Lower lobe of right lung (tissue), 2 donors: ENCODE data around the gene KRTAP3-1. TPM values are rescaled to one million over a fixed set of nuclear protein-coding genes. Genes with fewer than 3 reads are reported as not detected.
A peak's percentile ranks its signal among the peaks of the same experiment; 100 is the strongest.

Experiments used
- ATAC-seq, 2 donors: fragments of 200-7000 bp; cut with Tn5 transposase; one replicate each; pipeline ENCODE4 v1.9.1; 2020 to 2022; ENCODE audit warnings: mild to moderate bottlenecking in 2 of 2, moderate library complexity in 2 of 2
- DNase-seq: peaks from one replicate; pipeline ENCODE4 v3.0.0-alpha.2; 2020
- H3K27ac ChIP-seq: fragments of 200-600 bp; one replicate; pipeline ENCODE4 v1.8.0; 2022
- H3K27me3 ChIP-seq: fragments of 200-600 bp; one replicate; pipeline ENCODE4 v1.8.0; 2022; ENCODE audit warnings: low read depth
- H3K36me3 ChIP-seq: fragments of 200-600 bp; one replicate; pipeline ENCODE4 v1.8.0; 2022; ENCODE audit warnings: mild to moderate bottlenecking
- H3K4me1 ChIP-seq: fragments of 200-600 bp; one replicate; pipeline ENCODE4 v1.8.0; 2022
- H3K4me3 ChIP-seq: fragments of 200-600 bp; one replicate; pipeline ENCODE4 v1.8.0; 2022; ENCODE audit warnings: mild to moderate bottlenecking
- H3K9me3 ChIP-seq: fragments of 200-600 bp; one replicate; pipeline ENCODE4 v1.8.0; 2022
- CTCF ChIP-seq: fragments of 200-600 bp; IDR thresholded peaks from one replicate; pipeline ENCODE4 v1.8.0; 2022; ENCODE audit warnings: antibody characterized with exemption, mild to moderate bottlenecking
- intact Hi-C: fragments of 100-400 bp; cut with DNase I; formaldehyde crosslinking; loops from one replicate; pipeline ENCODE4 v1.11.0; 2022
- total RNA-seq: library from RNA; stranded (reverse); fragmentation: NEBNext Ultra II Directional; extraction: Animal tissue kit (Norgen Biotek cat#: 25700); gene quantifications from one replicate; pipeline ENCODE4 v1.2.1, GENCODE V29; 2021
- donor health status: DM: no; HTN: yes; CAD: no; lungs with severe emphysema.

Gene KRTAP3-1
- total RNA-seq, 1 donor from 2014 or later, result not detected

GRCh38 chr17:40984226-40984625 is 24.7 kb downstream of the KRTAP3-1 start, which contains the start of gene KRT40:
Gene KRT40, minus strand, starts transcription at chr17:40984326. Its CDS starts 53 bp downstream, at chr17:40984273.
- TF ChIP-seq CTCF, result no peak

GRCh38 chr17:40981115-40981514 is 27.8 kb downstream of the KRTAP3-1 start:
- DNase-seq (no peak), ATAC-seq (no peak)
- H3K27me3 ChIP-seq, result peaks cover 7% of the 10 kb centered on the region
- no peaks in the 10 kb centered on the region for H3K9me3 ChIP-seq
- intact Hi-C loops, result no loop called here
- H3K27ac ChIP-seq, result no peak overlapping the region
- H3K36me3 ChIP-seq, result no peaks in the 10 kb centered on the region
- no peak for TF ChIP-seq CTCF
- no peak overlapping the region for H3K4me3 ChIP-seq
- H3K4me1 ChIP-seq, result no peaks in the 10 kb centered on the region

More at GRCh38 chr17:40984226-40984625, 24.7 kb downstream of the KRTAP3-1 start, which contains the start of gene KRT40:
- intact Hi-C loops, result no loop called here
- H3K4me3 ChIP-seq, result no peak within 1 kb of the TSS
- no peaks in the 10 kb centered on the region for H3K9me3 ChIP-seq
- DNase-seq (no peak), ATAC-seq (no peak)
- no peaks in the 10 kb centered on the region for H3K36me3 ChIP-seq
- H3K27ac ChIP-seq, result no peak within 1 kb of the TSS
- H3K27me3 ChIP-seq, result no peaks in the 10 kb centered on the region
- H3K4me1 ChIP-seq, result no peaks in the 10 kb centered on the region

GRCh38 chr17:40980596-40980995 is 28.3 kb downstream of the KRTAP3-1 start:
- ATAC-seq, result no peak
- Histone ChIP-seq H3K36me3 (no peaks in the 10 kb centered on the region), H3K9me3 (no peaks in the 10 kb centered on the region), H3K4me3 (no peak overlapping the region), H3K27ac (no peak overlapping the region), H3K4me1 (no peaks in the 10 kb centered on the region), H3K27me3 (peaks cover 7% of the 10 kb centered on the region)
- DNase-seq, result no peak
- TF ChIP-seq CTCF, result no peak
- intact Hi-C loops, result no loop called here

- H3K9me3 ChIP-seq, result no peaks in the 10 kb centered on the region
- no peak for DNase-seq
- H3K4me3 ChIP-seq, result no peak overlapping the region
- intact Hi-C loops, result no loop called here
- H3K27ac ChIP-seq, result no peak overlapping the region
- H3K36me3 ChIP-seq, result no peaks in the 10 kb centered on the region
- ATAC-seq, result no peak
- no peaks in the 10 kb centered on the region for H3K4me1 ChIP-seq
- no peak for TF ChIP-seq CTCF
- H3K27me3 ChIP-seq, result peaks cover 7% of the 10 kb centered on the region
Observed at GRCh38 chr17:40980117-40980516, 28.8 kb downstream of the KRTAP3-1 start.

GRCh38 chr17:40978575-40979151 is 30.3 kb downstream of the KRTAP3-1 start:
- H3K27ac ChIP-seq, result no peak overlapping the region
- DNase-seq (no peak), ATAC-seq (peak; percentile 47 to 62)
- H3K36me3 ChIP-seq, result no peaks in the 10 kb centered on the region
- H3K27me3 ChIP-seq, result peaks cover 7% of the 10 kb centered on the region
- no peak overlapping the region for H3K4me3 ChIP-seq
- TF ChIP-seq CTCF, result no peak
- intact Hi-C loops, result no loop called here
- H3K9me3 ChIP-seq, result no peaks in the 10 kb centered on the region
- H3K4me1 ChIP-seq, result no peaks in the 10 kb centered on the region
